K562 (cell line): ENCODE measurements around the gene ACBD5. TPM values are rescaled to one million over a fixed set of nuclear protein-coding genes. Genes with fewer than 3 reads are reported as not detected.

Source experiments
- BRD4 ChIP-seq: fragments of 200-600 bp; sonication (generic); IDR thresholded peaks from 2 replicates; pipeline ENCODE4 v1.6.1; 2017; ENCODE audit warnings: inconsistent platforms
- BRF2 ChIP-seq: IDR thresholded peaks from 3 replicates; pipeline ENCODE4 v1.6.1; 2011; ENCODE audit warnings: borderline replicate concordance, mild to moderate bottlenecking; ENCODE audit not compliant: insufficient read length, insufficient read depth
- FOXA3 ChIP-seq, 2 experiments: fragments of 450-650 bp in 1 of 2; sonication (generic) in 1 of 2; formaldehyde crosslinking; IDR thresholded peaks in 1 of 2; conservative IDR thresholded peaks in 1 of 2; 2 replicates each; pipeline versions ENCODE4 v1.4.0 to v1.8.0; 2020 to 2022; ENCODE audit warnings: mild to moderate bottlenecking in 2 of 2, missing genetic modification reagents in 1 of 2
- MGA ChIP-seq: fragments of 450-650 bp; IDR thresholded peaks from 2 replicates; pipeline ENCODE4 v1.6.1; 2016; ENCODE audit warnings: mild to moderate bottlenecking, moderate library complexity
- NR2C2 ChIP-seq, 2 experiments: fragments of 200-800 bp in 1 of 2; sonication (Bioruptor generic) in 1 of 2; sonication (generic) in 1 of 2; formaldehyde crosslinking in 1 of 2; IDR thresholded peaks; 2 replicates each; pipeline versions ENCODE4 v1.6.1 to v1.8.0; 2016 to 2022; ENCODE audit warnings: mild to moderate bottlenecking in 1 of 2, missing compliant biosample characterization in 1 of 2, missing genetic modification characterization in 1 of 2, missing genetic modification reagents in 1 of 2
- RBBP5 ChIP-seq: fragments of 200-600 bp; sonication (generic); IDR thresholded peaks from 2 replicates; pipeline ENCODE4 v1.6.1; 2012; ENCODE audit warnings: borderline replicate concordance, mild to moderate bottlenecking, low read length, control low read depth, inconsistent platforms; ENCODE audit not compliant: insufficient read depth, poor library complexity, severe bottlenecking
- ZNF12 ChIP-seq: sonication (generic); formaldehyde crosslinking; IDR thresholded peaks from 2 replicates; pipeline ENCODE4 v1.4.0; 2020; ENCODE audit warnings: mild to moderate bottlenecking, missing genetic modification reagents
- polyA plus RNA-seq, 8 experiments: library from polyadenylated mRNA; depleted of rRNA in 4 of 8; stranded (reverse) in 5 of 8; unstranded in 3 of 8; fragments of >200 nt; fragmentation: Nextera tagmentation in 2 of 8; fragmentation: Illumina TruSeq in 1 of 8; extraction: Ambion mirVana in 2 of 8; extraction: Trizol in 1 of 8; gene quantifications; 2 replicates each; pipeline versions ENCODE4 v1.2.1 to v1.2.3, GENCODE V29; 2011 to 2014; ENCODE audit warnings: inconsistent platforms in 1 of 8, missing spikeins in 1 of 8
- total RNA-seq, 7 experiments: library from RNA; depleted of rRNA in 6 of 7; stranded (reverse); fragments of >200 nt in 6 of 7; fragmentation: Illumina TruSeq in 2 of 7; extraction: Trizol in 2 of 7; gene quantifications; 2 replicates each; pipeline versions ENCODE4 v1.2.1 to v1.2.3, GENCODE V29; 2011 to 2021; ENCODE audit warnings: low replicate concordance in 1 of 7

The ACBD5 gene
- total and polyA plus RNA-seq, 9 of the 15 experiments (the other 6 are each of a cell fraction or from before 2014, with no cell fraction given): 1.5 to 10.3 (median 7.8) TPM

- TF ChIP-seq MGA (peak; percentile 84), FOXA3 (CRISPR knock-in tag; conservative IDR thresholded peaks at IDR 0.05 in 1 of 2, IDR thresholded peaks at IDR 0.05 in 1 of 2) (no peak), RBBP5 (peak; percentile 67), ZNF12 (CRISPR knock-in tag) (no peak), NR2C2 (CRISPR knock-in tag; IDR thresholded peaks at IDR 0.05) (peak; percentile 56; the same call in 1 of the 2 replicates), NR2C2 (tag; IDR thresholded peaks at IDR 0.05) (no peak), BRD4 (peak; percentile 74; the same call in 1 of the 2 replicates), BRF2 (no peak)
Observed at GRCh38 chr10:27252267-27253000, 11.8 kb upstream of the ACBD5 start (continued).
